Parathyroid adenoma (tissue), 2 donors: Measurements from ENCODE around the gene IZUMO2.

Experiments used
- H2AFZ ChIP-seq: fragments of 300-600 bp; sonication (generic); one replicate; pipeline ENCODE4 v1.7.0; 2017; ENCODE audit warnings: antibody characterized with exemption, mild to moderate bottlenecking
- H3K27ac ChIP-seq: fragments of 300-600 bp; sonication (generic); one replicate; pipeline ENCODE4 v1.7.0; 2017
- H3K27me3 ChIP-seq: fragments of 300-600 bp; sonication (generic); one replicate; pipeline ENCODE4 v1.7.0; 2017; ENCODE audit warnings: low read length; ENCODE audit not compliant: control insufficient read depth, insufficient read depth
- H3K36me3 ChIP-seq: fragments of 300-600 bp; sonication (generic); one replicate; pipeline ENCODE4 v1.7.0; 2017; ENCODE audit warnings: low read length; ENCODE audit not compliant: control insufficient read depth, insufficient read depth
- H3K4me1 ChIP-seq: fragments of 300-600 bp; sonication (generic); one replicate; pipeline ENCODE4 v1.7.0; 2017; ENCODE audit warnings: control low read depth
- H3K4me2 ChIP-seq: fragments of 300-600 bp; sonication (generic); one replicate; pipeline ENCODE4 v1.7.0; 2017; ENCODE audit warnings: low read length
- H3K4me3 ChIP-seq: fragments of 300-600 bp; sonication (generic); one replicate; pipeline ENCODE4 v1.7.0; 2017; ENCODE audit warnings: low read depth, low read length
- H3K79me2 ChIP-seq: fragments of 300-600 bp; sonication (generic); one replicate; pipeline ENCODE4 v1.7.0; 2017; ENCODE audit warnings: control low read depth
- H3K9ac ChIP-seq: fragments of 300-600 bp; sonication (generic); one replicate; pipeline ENCODE4 v1.7.0; 2017; ENCODE audit warnings: mild to moderate bottlenecking
- H3K9me3 ChIP-seq: fragments of 300-600 bp; sonication (generic); one replicate; pipeline ENCODE4 v1.7.0; 2017; ENCODE audit warnings: low read length; ENCODE audit not compliant: control insufficient read depth
- TF ChIP-seq, protein P1 (sequence below): fragments of 300-600 bp; sonication (generic); IDR thresholded peaks from one replicate; pipeline ENCODE4 v1.7.0; 2017; ENCODE audit warnings: antibody characterized with exemption, mild to moderate bottlenecking
- donor health status: primary hyperparathyroidism.

IZUMO2 gene

GRCh38 chr19:50178859-50179537 lies 15.9 kb upstream of the IZUMO2 start:
- no peaks in the 10 kb centered on the region for H3K9me3 ChIP-seq
- no peak overlapping the region for H3K27ac ChIP-seq
- no peaks in the 10 kb centered on the region for H3K4me1 ChIP-seq
- H3K4me3 ChIP-seq: no peak overlapping the region
- no peaks in the 10 kb centered on the region for H3K27me3 ChIP-seq
- H2AFZ ChIP-seq: no peak overlapping the region
- no peaks in the 10 kb centered on the region for H3K79me2 ChIP-seq
- no peak overlapping the region for H3K4me2 ChIP-seq
- TF ChIP-seq, protein P1, sequence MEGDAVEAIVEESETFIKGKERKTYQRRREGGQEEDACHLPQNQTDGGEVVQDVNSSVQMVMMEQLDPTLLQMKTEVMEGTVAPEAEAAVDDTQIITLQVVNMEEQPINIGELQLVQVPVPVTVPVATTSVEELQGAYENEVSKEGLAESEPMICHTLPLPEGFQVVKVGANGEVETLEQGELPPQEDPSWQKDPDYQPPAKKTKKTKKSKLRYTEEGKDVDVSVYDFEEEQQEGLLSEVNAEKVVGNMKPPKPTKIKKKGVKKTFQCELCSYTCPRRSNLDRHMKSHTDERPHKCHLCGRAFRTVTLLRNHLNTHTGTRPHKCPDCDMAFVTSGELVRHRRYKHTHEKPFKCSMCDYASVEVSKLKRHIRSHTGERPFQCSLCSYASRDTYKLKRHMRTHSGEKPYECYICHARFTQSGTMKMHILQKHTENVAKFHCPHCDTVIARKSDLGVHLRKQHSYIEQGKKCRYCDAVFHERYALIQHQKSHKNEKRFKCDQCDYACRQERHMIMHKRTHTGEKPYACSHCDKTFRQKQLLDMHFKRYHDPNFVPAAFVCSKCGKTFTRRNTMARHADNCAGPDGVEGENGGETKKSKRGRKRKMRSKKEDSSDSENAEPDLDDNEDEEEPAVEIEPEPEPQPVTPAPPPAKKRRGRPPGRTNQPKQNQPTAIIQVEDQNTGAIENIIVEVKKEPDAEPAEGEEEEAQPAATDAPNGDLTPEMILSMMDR: no peak
- no peak overlapping the region for H3K9ac ChIP-seq
- H3K36me3 ChIP-seq: no peaks in the 10 kb centered on the region

GRCh38 chr19:50178320-50178719 lies 15.2 kb upstream of the IZUMO2 start:
- Histone ChIP-seq H3K36me3 (no peaks in the 10 kb centered on the region), H3K27me3 (no peaks in the 10 kb centered on the region), H3K4me1 (peaks cover under 1% of the 10 kb centered on the region), H3K9ac (no peak overlapping the region), H3K27ac (no peak overlapping the region), H3K4me2 (no peak overlapping the region), H3K79me2 (no peaks in the 10 kb centered on the region), H3K9me3 (no peaks in the 10 kb centered on the region), H2AFZ (no peak overlapping the region), H3K4me3 (no peak overlapping the region)
- TF ChIP-seq, protein P1: no peak

GRCh38 chr19:50176775-50177174 lies 13.7 kb upstream of the IZUMO2 start:
- H3K4me2 ChIP-seq: no peak overlapping the region
- H3K9ac ChIP-seq: no peak overlapping the region
- H3K9me3 ChIP-seq: no peaks in the 10 kb centered on the region
- TF ChIP-seq, protein P1: no peak
- no peaks in the 10 kb centered on the region for H3K27me3 ChIP-seq
- no peaks in the 10 kb centered on the region for H3K36me3 ChIP-seq
- no peaks in the 10 kb centered on the region for H3K79me2 ChIP-seq
- no peak overlapping the region for H3K27ac ChIP-seq
- H3K4me3 ChIP-seq: no peak overlapping the region
- H3K4me1 ChIP-seq: peaks cover 5% of the 10 kb centered on the region
- H2AFZ ChIP-seq: no peak overlapping the region

DNA sequence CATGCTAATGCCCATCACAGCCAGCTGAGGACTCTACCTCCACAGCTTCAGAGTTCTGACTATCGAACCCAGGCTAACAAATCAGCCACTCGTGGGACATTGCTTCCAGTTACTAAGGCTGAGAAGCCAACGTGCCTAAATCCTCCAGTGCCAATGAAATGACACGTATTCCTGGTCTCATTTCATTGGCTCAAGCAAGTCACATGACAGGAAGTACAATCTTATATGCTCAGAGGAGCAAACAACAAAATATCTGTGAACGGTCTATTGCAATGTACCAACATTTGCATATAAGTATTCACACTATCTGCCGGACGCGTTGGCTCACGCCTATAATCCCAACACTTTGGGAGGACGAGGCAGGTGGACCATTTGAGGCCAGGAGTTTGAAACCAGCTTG lies 12.8 kb upstream of the IZUMO2 start:
- Histone ChIP-seq H3K4me3 (no peak overlapping the region), H3K79me2 (no peaks in the 10 kb centered on the region), H3K9ac (no peak overlapping the region), H3K36me3 (no peaks in the 10 kb centered on the region), H3K27me3 (no peaks in the 10 kb centered on the region), H2AFZ (no peak overlapping the region), H3K9me3 (no peaks in the 10 kb centered on the region), H3K27ac (no peak overlapping the region), H3K4me1 (peaks cover 5% of the 10 kb centered on the region), H3K4me2 (no peak overlapping the region)
- TF ChIP-seq, protein P1: no peak

- no peaks in the 10 kb centered on the region for H3K9me3 ChIP-seq
- H3K9ac ChIP-seq: no peak overlapping the region
- no peaks in the 10 kb centered on the region for H3K79me2 ChIP-seq
- H3K4me2 ChIP-seq: no peak overlapping the region
- no peak overlapping the region for H3K4me3 ChIP-seq
- no peak overlapping the region for H3K27ac ChIP-seq
- H3K4me1 ChIP-seq: peaks cover 5% of the 10 kb centered on the region
- H2AFZ ChIP-seq: no peak overlapping the region
- no peaks in the 10 kb centered on the region for H3K27me3 ChIP-seq
- no peaks in the 10 kb centered on the region for H3K36me3 ChIP-seq
- TF ChIP-seq, protein P1: no peak
These were observed 11.2 kb upstream of the IZUMO2 start for GRCh38 chr19:50174100-50174793.
